Fibroblast of mammary gland (primary cell): ENCODE measurements around the gene LCMT1.
"Not testable (repeated sequence)": the region's sequence is repeated elsewhere in the genome, so short reads cannot be mapped to it uniquely, and the experiment has no call there.

Source experiments
- DNase-seq: peaks from one replicate; pipeline ENCODE4 v3.0.0-alpha.2; 2010; ENCODE audit warnings: low read depth
- H3K4me3 ChIP-seq: 2 replicates; pipeline ENCODE4 v1.5.1; 2011; ENCODE audit warnings: low read depth, mild to moderate bottlenecking, low read length, moderate library complexity; ENCODE audit not compliant: control insufficient read depth
- CTCF ChIP-seq: conservative IDR thresholded peaks from 2 replicates; pipeline ENCODE4 v1.5.1; 2011; ENCODE audit warnings: low read depth, low read length, inconsistent platforms; ENCODE audit not compliant: control insufficient read depth, insufficient read depth

Gene LCMT1

DNA sequence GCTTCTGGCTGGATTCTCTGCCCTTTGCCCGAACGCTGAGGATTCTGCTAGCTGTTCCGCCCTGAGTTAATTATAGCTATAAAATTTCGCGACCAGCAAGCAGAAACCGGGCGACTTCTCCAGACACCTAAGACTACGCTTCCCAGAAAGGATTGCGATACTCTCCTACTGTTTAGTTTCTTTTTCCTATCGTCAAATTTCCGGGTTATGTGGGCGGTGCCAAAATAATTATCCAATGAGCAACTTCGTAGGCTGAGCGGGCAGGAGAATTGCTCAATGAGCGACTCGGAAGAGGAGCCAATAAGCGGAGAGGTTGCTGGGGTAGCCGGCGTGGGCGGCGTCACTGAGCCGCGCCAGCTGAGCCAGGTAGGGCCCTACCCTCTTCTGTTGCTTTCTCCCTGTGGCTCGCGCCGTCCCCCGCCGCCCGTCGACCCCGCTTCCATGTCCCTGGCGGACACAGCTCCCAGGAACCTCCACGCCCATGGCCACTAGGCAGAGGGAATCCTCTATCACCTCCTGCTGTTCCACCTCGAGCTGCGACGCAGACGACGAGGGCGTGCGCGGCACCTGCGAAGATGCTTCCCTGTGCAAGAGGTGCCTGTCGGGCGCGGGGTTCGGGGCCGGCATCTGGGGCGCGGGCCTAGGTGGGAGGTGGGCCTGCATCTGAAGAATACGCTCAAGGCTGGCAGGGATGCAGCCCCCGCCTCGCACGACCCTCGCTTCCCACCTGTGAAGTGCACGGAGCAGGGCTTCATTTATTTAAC lies at the start of gene LCMT1:
Gene LCMT1 (plus strand): TSS at position 340 of the 764 bp plus-strand sequence. CDS start 142 bp downstream, at position 482.
- H3K4me3 ChIP-seq: peak within 1 kb of the TSS; percentile 60
- no peak for TF ChIP-seq CTCF
- DNase-seq: peak; percentile 98

DNA sequence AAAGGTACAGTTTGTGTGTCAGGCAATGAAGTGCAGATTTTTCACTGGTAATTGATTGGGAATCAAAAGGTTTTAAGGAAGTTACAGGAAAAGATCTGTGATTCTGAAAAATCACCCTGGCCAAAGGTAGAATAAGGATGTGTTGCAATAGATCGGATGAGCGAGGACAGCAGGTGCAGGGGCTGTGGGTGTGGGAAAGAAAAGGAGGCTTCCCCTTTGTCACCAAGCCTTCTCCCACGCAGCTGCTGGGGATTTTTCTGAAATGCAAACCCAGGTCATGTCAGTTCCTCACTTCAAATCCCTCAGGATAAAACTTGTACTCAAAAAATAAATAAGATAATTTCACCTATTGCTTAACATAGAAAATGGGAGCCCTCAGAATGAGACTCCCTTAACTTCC lies 48.4 kb upstream of the LCMT1 start:
- no peak for TF ChIP-seq CTCF
- no peak for DNase-seq
- H3K4me3 ChIP-seq: no peak overlapping the region

DNA sequence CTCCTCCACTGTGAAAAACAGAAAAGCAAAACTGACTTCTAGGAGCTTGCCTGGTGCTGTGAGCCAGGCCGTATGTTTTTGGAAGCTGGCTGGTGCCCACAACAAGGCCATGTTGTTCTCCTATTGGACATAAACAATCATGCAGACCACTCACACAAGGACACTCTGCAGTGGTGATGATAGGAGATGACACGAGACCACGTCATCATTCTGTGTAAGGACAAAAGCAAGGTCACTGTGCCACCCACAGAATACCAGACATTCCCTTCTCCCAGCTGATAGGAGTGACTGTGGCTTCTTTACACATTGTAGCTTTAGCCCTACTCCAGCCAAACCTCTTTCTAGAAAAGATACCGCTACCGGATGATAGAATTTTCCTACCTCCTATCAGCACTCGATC lies 47.7 kb upstream of the LCMT1 start:
- H3K4me3 ChIP-seq: no peak overlapping the region
- no peak for TF ChIP-seq CTCF
- DNase-seq: peak; percentile 50

GRCh38 chr16:25064281-25064680 lies 47.3 kb upstream of the LCMT1 start:
- H3K4me3 ChIP-seq, DNase-seq: not testable (repeated sequence)

DNA sequence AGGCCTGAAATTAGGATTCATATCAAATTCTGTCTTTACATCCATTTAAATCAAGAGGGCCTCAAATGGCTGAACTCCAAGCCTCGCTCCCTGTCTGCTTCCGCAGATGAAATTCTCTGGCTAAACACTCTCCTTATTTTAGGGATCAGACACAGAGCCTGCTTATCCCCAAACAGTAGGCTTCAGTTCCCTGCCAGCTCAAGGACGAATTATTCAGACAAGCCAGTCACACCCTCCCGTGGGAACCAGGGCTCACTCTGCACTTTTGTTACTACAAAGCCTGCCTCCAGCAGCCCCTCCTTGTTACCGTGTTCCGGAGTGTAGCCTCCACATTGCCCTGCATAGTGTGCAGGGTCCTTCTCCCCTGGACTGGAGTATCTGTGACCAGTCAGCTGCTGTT lies 46.6 kb upstream of the LCMT1 start:
- no peak for TF ChIP-seq CTCF
- DNase-seq: no peak
- H3K4me3 ChIP-seq: no peak overlapping the region

GRCh38 chr16:25065899-25066298 lies 45.6 kb upstream of the LCMT1 start:
- TF ChIP-seq CTCF: no peak
- DNase-seq: no peak
- no peak overlapping the region for H3K4me3 ChIP-seq

DNA sequence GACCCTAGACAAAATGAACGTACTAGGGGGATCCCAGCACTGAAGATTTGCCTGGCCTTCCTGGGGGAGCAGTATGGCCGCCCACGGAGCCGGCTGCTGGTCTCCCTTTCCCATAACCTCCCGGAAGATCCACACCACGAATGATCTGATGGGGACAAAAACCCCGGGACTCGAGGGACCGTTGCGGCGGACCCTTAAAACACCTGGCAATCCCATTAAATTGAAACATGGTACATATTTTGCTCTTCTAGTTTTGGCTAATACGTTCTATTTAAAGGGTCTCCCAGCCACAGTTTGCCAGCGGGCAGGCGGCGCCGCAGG lies 45.2 kb upstream of the LCMT1 start:
- no peak for TF ChIP-seq CTCF
- H3K4me3 ChIP-seq: peak overlapping the region; percentile 29
- DNase-seq: no peak
